ENCODE results near the gene COG7.

The COG7 gene

DNA sequence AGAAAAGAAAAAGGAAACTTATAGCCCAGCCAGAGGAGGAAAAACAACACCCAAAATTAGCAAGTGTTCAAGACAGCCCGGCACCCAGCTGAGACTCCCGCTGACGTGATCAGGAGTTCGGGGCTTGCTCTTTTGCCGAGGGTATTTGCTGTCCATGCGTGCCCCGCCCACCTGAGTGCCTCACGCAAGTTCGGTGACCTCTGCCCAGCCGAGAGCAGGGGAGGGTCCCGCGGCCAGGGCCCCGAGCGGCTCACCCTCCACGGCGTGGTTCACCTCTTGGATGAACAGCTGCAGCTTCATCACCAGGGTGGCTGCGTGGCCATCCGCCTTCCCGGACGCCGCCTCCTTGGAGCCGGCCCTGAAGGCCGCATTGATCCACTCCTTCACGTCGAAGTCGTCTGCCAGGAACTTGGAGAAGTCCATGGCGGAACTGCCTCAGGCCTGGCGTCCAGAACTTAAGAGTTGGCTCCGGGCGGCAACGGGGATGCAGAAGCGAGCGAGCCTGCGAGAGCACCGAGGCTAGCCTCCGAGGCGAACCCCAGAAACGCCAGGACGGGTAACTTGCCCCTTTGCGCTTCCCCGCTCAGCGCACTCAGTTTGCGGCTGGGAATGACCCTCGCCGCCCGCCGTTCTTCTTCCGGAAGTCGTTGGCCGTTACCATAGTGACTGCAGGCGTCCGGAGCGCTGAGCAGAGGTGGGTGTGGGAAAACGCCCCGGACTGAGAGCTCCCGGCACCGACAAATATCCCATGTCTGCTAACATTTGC is at the start of gene COG7:
COG7 (minus strand) TSS at position 618 of the 766 bp plus-strand sequence; CDS start at position 423, 195 bp downstream.
- H3K4me3 ChIP-seq (ENCODE audit: low read depth, low read length), result peak within 1 kb of the TSS; percentile 85
- no peaks in the 10 kb centered on the region for H3K9me3 ChIP-seq (ENCODE audit: severe bottlenecking)
- TF ChIP-seq, protein P1, sequence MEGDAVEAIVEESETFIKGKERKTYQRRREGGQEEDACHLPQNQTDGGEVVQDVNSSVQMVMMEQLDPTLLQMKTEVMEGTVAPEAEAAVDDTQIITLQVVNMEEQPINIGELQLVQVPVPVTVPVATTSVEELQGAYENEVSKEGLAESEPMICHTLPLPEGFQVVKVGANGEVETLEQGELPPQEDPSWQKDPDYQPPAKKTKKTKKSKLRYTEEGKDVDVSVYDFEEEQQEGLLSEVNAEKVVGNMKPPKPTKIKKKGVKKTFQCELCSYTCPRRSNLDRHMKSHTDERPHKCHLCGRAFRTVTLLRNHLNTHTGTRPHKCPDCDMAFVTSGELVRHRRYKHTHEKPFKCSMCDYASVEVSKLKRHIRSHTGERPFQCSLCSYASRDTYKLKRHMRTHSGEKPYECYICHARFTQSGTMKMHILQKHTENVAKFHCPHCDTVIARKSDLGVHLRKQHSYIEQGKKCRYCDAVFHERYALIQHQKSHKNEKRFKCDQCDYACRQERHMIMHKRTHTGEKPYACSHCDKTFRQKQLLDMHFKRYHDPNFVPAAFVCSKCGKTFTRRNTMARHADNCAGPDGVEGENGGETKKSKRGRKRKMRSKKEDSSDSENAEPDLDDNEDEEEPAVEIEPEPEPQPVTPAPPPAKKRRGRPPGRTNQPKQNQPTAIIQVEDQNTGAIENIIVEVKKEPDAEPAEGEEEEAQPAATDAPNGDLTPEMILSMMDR (IDR thresholded peaks at IDR 0.05; ENCODE audit: low read depth, low read length), result no peak
- no peaks in the 10 kb centered on the region for H3K27me3 ChIP-seq (ENCODE audit: insufficient read depth, low read depth, severe bottlenecking)
- H3K27ac ChIP-seq, result peak within 1 kb of the TSS; percentile 79
- no peaks in the 10 kb centered on the region for H3K36me3 ChIP-seq
- DNase-seq, result peak; percentile 89

DNA sequence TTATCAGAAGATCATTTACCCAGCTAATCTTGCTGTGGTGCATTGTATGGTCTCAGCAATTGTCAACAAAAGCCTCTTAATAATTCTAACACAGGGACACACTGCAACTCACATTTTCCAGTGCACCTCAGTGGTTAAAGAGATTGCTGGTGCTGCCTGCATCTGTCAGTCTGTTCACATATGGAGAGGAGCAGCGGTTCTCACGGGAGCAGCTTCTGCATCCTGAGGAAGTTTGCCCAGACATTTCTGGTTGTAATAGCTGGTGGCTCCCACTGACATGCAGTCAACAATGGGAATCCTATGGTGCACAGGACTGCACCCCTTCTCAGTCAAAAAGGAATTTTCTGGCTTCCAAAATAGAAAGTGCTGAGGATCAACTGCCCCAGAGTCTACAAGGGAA is 49.5 kb upstream of the COG7 start:
- DNase-seq, result no peak
- Histone ChIP-seq H3K4me3 (ENCODE audit: low read depth, low read length) (no peak overlapping the region), H3K27ac (no peak overlapping the region), H3K9me3 (ENCODE audit: severe bottlenecking) (no peaks in the 10 kb centered on the region), H3K36me3 (peaks cover 62% of the 10 kb centered on the region), H3K27me3 (ENCODE audit: insufficient read depth, low read depth, severe bottlenecking) (no peaks in the 10 kb centered on the region)
- TF ChIP-seq, protein P1 (IDR thresholded peaks at IDR 0.05; ENCODE audit: low read depth, low read length), result no peak

DNA sequence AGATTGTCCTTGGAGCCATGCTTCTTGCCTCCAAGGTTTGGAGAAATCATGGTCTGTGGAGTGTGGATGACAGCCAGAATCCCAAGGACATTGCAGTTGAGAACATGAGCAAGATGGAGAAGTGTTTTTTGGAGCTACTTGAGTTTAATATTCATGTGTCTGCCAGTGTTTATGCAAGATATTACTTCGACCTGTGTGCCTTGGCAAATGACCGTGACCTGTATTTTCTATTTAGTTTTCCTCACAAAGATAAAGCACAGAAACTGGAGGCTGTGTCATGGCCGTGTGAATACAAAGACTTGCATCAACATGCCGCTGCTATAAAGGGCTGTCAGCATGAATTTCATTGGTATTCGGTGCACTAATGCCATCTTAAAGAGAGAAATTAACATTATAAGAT is 48.3 kb upstream of the COG7 start:
- H3K9me3 ChIP-seq (ENCODE audit: severe bottlenecking), result no peaks in the 10 kb centered on the region
- peaks cover 57% of the 10 kb centered on the region for H3K36me3 ChIP-seq
- no peaks in the 10 kb centered on the region for H3K27me3 ChIP-seq (ENCODE audit: insufficient read depth, low read depth, severe bottlenecking)
- DNase-seq, result no peak
- no peak overlapping the region for H3K4me3 ChIP-seq (ENCODE audit: low read depth, low read length)
- no peak overlapping the region for H3K27ac ChIP-seq
- TF ChIP-seq, protein P1 (IDR thresholded peaks at IDR 0.05; ENCODE audit: low read depth, low read length), result no peak

DNA sequence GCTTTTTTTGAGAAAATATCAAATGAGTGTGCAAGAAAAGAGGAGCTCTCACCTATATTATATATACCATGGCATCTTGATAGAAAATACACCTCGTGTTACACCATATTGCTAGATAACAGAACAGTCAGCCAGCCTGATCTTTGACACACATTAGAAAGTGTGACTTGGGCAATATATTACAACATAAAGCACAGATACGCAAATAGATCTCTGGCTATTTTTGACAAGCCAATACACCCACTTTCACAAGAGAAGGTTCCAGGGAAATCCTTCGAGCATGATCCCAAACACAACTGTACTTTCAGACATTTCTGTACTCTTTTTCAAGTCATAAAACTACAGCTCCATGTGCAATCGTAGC is 47.9 kb upstream of the COG7 start:
- H3K27ac ChIP-seq, result no peak overlapping the region
- no peaks in the 10 kb centered on the region for H3K9me3 ChIP-seq (ENCODE audit: severe bottlenecking)
- no peak overlapping the region for H3K4me3 ChIP-seq (ENCODE audit: low read depth, low read length)
- TF ChIP-seq, protein P1 (IDR thresholded peaks at IDR 0.05; ENCODE audit: low read depth, low read length), result no peak
- DNase-seq, result no peak
- H3K27me3 ChIP-seq (ENCODE audit: insufficient read depth, low read depth, severe bottlenecking), result no peaks in the 10 kb centered on the region
- peaks cover 55% of the 10 kb centered on the region for H3K36me3 ChIP-seq

DNA sequence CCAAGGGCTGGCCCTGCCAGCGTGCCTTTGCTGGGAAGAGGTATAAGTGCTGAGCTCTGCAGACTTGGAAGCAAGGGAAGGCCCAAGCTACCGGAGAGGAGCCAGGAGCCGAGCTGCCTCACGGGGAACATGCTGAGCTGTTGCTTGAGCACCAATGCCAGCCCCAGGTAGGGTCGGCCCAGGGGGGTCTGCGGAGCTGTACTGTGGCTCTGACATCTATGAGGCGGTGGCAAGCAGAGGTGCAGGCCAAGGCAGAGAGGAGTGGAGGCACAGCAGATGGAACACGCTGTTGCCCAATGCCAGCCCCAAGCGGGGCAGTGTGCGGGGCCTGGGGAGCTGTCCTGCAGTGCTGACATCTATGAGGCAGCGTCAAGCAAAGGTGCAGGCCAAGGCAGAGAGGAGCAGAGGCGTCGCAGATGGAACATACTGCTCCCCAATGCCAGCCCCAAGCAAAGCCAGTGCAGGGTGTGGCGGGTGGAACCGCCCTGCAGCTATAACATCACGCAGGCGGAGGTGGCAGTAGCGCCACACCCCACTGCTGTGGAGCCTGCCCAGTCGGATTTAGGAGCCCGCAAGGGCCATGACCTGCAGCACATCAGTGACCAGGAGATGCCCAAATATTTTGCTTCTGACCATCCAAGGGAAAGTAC is 47.3 kb upstream of the COG7 start:
- H3K27ac ChIP-seq, result no peak overlapping the region
- H3K4me3 ChIP-seq (ENCODE audit: low read depth, low read length), result no peak overlapping the region
- no peaks in the 10 kb centered on the region for H3K27me3 ChIP-seq (ENCODE audit: insufficient read depth, low read depth, severe bottlenecking)
- TF ChIP-seq, protein P1 (IDR thresholded peaks at IDR 0.05; ENCODE audit: low read depth, low read length), result no peak
- H3K36me3 ChIP-seq, result peaks cover 61% of the 10 kb centered on the region
- no peak for DNase-seq
- no peaks in the 10 kb centered on the region for H3K9me3 ChIP-seq (ENCODE audit: severe bottlenecking)

Data from WERI-Rb-1 (cell line).